CD4-positive, CD25-positive, alpha-beta regulatory T cell (primary cell): Measurements from ENCODE around the gene RHOD. TPM values are rescaled to one million over a fixed set of nuclear protein-coding genes. Genes with fewer than 3 reads are reported as not detected.

Source experiments
- ATAC-seq, 2 donors: fragments of 150-1000 bp; cut with Tn5 transposase; one replicate each; pipeline ENCODE4 v1.10.0; 2021; ENCODE audit warnings: low read depth in 2 of 2, moderate number of reproducible peaks in 2 of 2, moderate library complexity in 1 of 2
- DNase-seq, 3 donors: peaks; one replicate each; pipeline versions ENCODE4 v3.0.0 to v3.0.0-alpha.2; 2012 to 2022; ENCODE audit warnings: mixed read lengths in 1 of 3
- H3K27ac ChIP-seq: one replicate; pipeline ENCODE4 v1.7.0; 2013; ENCODE audit warnings: mild to moderate bottlenecking, low read length; ENCODE audit not compliant: insufficient read depth, poor library complexity, severe bottlenecking
- H3K27me3 ChIP-seq: one replicate; pipeline ENCODE4 v1.7.0; 2013; ENCODE audit warnings: low read length; ENCODE audit not compliant: control insufficient read depth, insufficient read depth
- H3K36me3 ChIP-seq: one replicate; pipeline ENCODE4 v1.7.0; 2013; ENCODE audit warnings: mild to moderate bottlenecking, low read length, moderate library complexity; ENCODE audit not compliant: control insufficient read depth, insufficient read depth
- H3K4me1 ChIP-seq: 2 replicates; pipeline ENCODE4 v1.7.0; 2013; ENCODE audit warnings: mild to moderate bottlenecking, low read length; ENCODE audit not compliant: insufficient read depth, control insufficient read depth, poor library complexity, severe bottlenecking
- H3K4me3 ChIP-seq: one replicate; pipeline ENCODE4 v1.7.0; 2013; ENCODE audit warnings: low read depth, mild to moderate bottlenecking, low read length, moderate library complexity
- H3K9me3 ChIP-seq, 2 experiments: 1 replicate in 1 of 2; 2 replicates in 1 of 2; pipeline ENCODE4 v1.7.0; 2013; ENCODE audit warnings: low read length in 2 of 2, mild to moderate bottlenecking in 1 of 2, moderate library complexity in 1 of 2; ENCODE audit not compliant: control insufficient read depth in 2 of 2
- H3K27ac Mint-ChIP-seq, 3 donors: one replicate each; pipeline ENCODE4 v1.8.0; 2020 to 2022; ENCODE audit warnings: mild to moderate bottlenecking in 3 of 3, mixed read lengths in 3 of 3, moderate library complexity in 2 of 3
- H3K27me3 Mint-ChIP-seq: one replicate; pipeline ENCODE4 v1.8.0; 2022; ENCODE audit warnings: mild to moderate bottlenecking, mixed read lengths
- H3K36me3 Mint-ChIP-seq: one replicate; pipeline ENCODE4 v1.8.0; 2020; ENCODE audit warnings: mixed read lengths
- H3K4me1 Mint-ChIP-seq, 4 donors: one replicate each; pipeline ENCODE4 v1.8.0; 2020 to 2022; ENCODE audit warnings: mixed read lengths in 4 of 4, mild to moderate bottlenecking in 1 of 4
- H3K4me3 Mint-ChIP-seq, 4 donors: one replicate each; pipeline ENCODE4 v1.8.0; 2020 to 2022; ENCODE audit warnings: mild to moderate bottlenecking in 4 of 4, mixed read lengths in 4 of 4, moderate library complexity in 3 of 4
- H3K9me3 Mint-ChIP-seq, 7 donors: one replicate each; pipeline ENCODE4 v1.8.0; 2020 to 2022; ENCODE audit warnings: mixed read lengths in 7 of 7, mild to moderate bottlenecking in 3 of 7, moderate library complexity in 2 of 7
- polyA plus RNA-seq, 4 donors: library from polyadenylated mRNA; unstranded; fragments of 300-500 nt; fragmentation: Illumina TruSeq; gene quantifications; one replicate each; pipeline ENCODE4 v1.2.3, GENCODE V29; 2021
- total RNA-seq: library from RNA; stranded (reverse); gene quantifications from one replicate; pipeline ENCODE4 v1.2.3, GENCODE V29; 2022

RHOD gene
- total and polyA plus RNA-seq, 5 donors from 2014 or later = 0.63 to 0.78 (median 0.72) TPM; not detected in 2

DNA sequence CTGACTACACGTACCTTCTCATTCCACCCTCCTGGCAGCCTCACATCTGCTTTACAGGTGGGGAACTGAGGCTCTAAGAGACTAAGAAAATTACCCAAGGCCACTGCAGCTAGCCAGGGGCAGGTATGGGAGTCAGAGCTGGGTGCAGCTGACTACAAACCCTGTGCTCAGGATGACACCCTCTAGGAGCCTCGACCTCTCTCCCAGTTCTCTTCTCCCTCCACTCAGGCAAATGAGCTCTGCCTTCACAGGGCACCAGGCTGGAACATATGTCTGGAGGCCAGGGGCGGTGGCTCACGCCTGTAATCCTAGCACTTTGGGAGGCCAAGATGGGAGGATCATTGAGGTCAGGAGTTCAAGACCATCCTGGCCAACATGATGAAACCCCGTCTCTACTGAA is 29.7 kb upstream of the RHOD start:
- no peak overlapping the region for H3K27ac Mint-ChIP-seq
- H3K4me1 ChIP-seq = peaks cover 27% of the 10 kb centered on the region

DNA sequence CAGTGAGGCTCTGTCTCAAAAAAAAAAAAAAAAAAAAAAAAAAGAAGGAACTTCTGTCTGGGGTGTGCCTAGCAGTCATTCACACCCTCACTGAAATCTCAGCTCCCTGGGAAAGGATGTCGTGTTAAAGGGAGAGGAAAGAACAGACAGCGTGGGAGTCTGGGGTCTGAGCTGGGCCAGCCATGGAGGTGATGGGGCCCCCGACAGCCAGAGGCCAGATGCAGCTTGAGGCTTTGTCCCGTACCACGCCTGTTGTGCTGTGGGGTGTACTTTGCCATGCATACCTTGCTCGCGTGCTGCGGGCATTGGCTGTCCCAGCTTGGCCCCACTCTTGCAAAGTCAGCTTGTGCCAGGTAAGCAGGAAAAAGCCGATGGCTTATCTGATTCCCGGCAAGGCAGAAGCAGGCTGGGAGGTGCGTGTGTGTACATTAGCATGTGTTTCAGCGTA is 29.1 kb upstream of the RHOD start:
- Histone ChIP-seq H3K27me3 (peaks cover 2% of the 10 kb centered on the region), H3K4me1 (peaks cover 27% of the 10 kb centered on the region), H3K36me3 (no peaks in the 10 kb centered on the region), H3K9me3 (no peaks in the 10 kb centered on the region), H3K27ac (no peak overlapping the region), H3K4me3 (no peak overlapping the region)
- H3K4me1 Mint-ChIP-seq = peaks cover 0 to 34% (median 8%) of the 10 kb centered on the region in 4 donors
- H3K36me3 Mint-ChIP-seq = no peaks in the 10 kb centered on the region
- ATAC-seq (no peak), DNase-seq (no peak)
- peaks cover 0 to 2% (median 0%) of the 10 kb centered on the region in 7 donors for H3K9me3 Mint-ChIP-seq
- H3K27me3 Mint-ChIP-seq = peaks cover 62% of the 10 kb centered on the region
- H3K4me3 Mint-ChIP-seq = no peak overlapping the region
- no peak overlapping the region for H3K27ac Mint-ChIP-seq

More for the DNA sequence above, 29.7 kb upstream of the RHOD start:
- Mint-ChIP-seq H3K4me3 (no peak overlapping the region), H3K36me3 (no peaks in the 10 kb centered on the region), H3K4me1 (peaks cover 0 to 39% (median 8%) of the 10 kb centered on the region in 4 donors), H3K27me3 (peaks cover 64% of the 10 kb centered on the region), H3K9me3 (no peaks in the 10 kb centered on the region)
- Histone ChIP-seq H3K4me3 (no peak overlapping the region), H3K27ac (no peak overlapping the region), H3K9me3 (no peaks in the 10 kb centered on the region), H3K27me3 (peaks cover 8% of the 10 kb centered on the region), H3K36me3 (no peaks in the 10 kb centered on the region)
- ATAC-seq = no peak
- no peak for DNase-seq

DNA sequence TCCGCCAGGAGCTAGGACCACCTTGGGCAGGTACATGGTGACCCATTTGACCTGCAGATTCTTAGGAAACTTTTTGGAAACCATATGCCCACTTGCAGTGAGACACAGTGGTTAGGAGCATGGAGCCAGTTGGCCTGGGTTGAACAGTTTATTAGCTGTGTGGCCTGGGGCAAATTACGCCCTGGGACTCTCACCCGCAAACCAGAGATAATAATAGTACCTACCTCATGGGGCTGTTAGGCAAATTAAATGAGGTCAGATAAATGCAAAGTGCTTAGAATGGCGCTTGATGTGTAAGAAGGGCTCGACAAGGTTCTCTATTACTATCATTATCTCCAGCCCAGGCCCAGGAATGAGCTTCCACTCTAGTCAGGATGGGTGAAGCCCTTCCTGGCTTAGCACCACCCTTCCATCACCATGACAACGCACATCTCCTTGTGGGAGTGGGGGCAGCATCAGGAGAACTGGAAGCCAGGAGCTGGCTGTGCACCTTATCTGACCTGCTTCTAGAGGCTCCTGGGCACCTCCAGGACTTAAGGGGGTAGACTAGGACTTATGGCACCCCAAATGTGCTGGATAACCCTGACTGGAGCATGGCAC is 28.6 kb upstream of the RHOD start:
- ATAC-seq = no peak
- Mint-ChIP-seq H3K27ac (no peak overlapping the region), H3K9me3 (peaks cover 0 to 2% (median 0%) of the 10 kb centered on the region in 7 donors), H3K27me3 (peaks cover 59% of the 10 kb centered on the region), H3K4me1 (peaks cover 0 to 32% (median 8%) of the 10 kb centered on the region in 4 donors), H3K4me3 (peak overlapping the region in 1 of 4 donors; percentile 51), H3K36me3 (no peaks in the 10 kb centered on the region)
- Histone ChIP-seq H3K9me3 (no peaks in the 10 kb centered on the region), H3K36me3 (no peaks in the 10 kb centered on the region), H3K4me1 (peaks cover 24% of the 10 kb centered on the region), H3K27ac (no peak overlapping the region), H3K4me3 (no peak overlapping the region), H3K27me3 (no peaks in the 10 kb centered on the region)
- no peak for DNase-seq

DNA sequence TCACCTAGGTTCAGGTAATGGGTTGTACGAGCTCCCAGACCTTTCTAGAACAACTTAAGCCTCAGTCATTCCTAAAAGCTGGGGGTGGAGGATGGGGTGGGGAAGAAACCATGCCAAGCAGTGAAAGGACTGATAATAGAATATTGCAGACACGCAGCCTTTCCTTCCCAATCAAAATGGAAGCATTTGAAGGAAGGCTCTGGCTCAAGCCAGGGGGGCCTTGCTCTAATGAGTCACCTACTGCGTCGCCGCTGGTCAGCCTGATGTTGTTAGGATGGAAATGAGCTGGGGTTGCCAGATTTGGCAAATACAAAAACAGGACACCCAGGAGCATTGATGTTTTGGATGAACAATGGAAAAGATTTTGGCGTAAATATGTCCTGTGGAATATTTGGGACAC is 27.5 kb upstream of the RHOD start:
- Mint-ChIP-seq H3K4me3 (no peak overlapping the region), H3K36me3 (no peaks in the 10 kb centered on the region), H3K4me1 (peaks cover 0 to 25% (median 7%) of the 10 kb centered on the region in 4 donors), H3K9me3 (peaks cover 0 to 2% (median 0%) of the 10 kb centered on the region in 7 donors), H3K27ac (no peak overlapping the region), H3K27me3 (peaks cover 61% of the 10 kb centered on the region)
- DNase-seq (no peak), ATAC-seq (no peak)
- H3K27ac ChIP-seq = no peak overlapping the region
- H3K9me3 ChIP-seq = no peaks in the 10 kb centered on the region
- H3K4me3 ChIP-seq = no peak overlapping the region
- H3K27me3 ChIP-seq = no peaks in the 10 kb centered on the region
- H3K4me1 ChIP-seq = peaks cover 14% of the 10 kb centered on the region
- H3K36me3 ChIP-seq = no peaks in the 10 kb centered on the region

DNA sequence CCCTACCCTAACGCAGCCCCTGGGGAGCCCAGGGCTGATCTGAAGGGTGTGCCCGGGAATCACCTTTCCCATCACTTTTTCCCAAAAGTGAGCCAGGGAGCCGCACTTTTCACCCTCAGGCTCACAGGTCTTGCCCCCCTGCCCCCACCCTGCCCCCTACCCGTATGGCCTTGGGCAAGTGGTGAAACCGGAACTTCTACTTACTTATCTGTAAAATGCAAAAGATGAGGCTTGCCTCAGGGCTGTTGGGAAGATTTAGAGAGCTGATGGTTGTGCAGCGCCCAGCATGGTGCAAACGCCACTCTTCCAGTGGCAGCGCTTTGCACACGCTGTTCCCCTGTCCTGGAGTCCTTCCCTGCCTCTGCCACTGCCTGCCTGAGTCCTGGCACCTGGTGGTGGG is 25.7 kb upstream of the RHOD start:
- Histone ChIP-seq H3K27ac (no peak overlapping the region), H3K27me3 (no peaks in the 10 kb centered on the region), H3K4me3 (no peak overlapping the region), H3K4me1 (no peaks in the 10 kb centered on the region), H3K9me3 (no peaks in the 10 kb centered on the region), H3K36me3 (no peaks in the 10 kb centered on the region)
- Mint-ChIP-seq H3K27ac (no peak overlapping the region), H3K4me1 (peaks cover 0 to 9% (median 0%) of the 10 kb centered on the region in 4 donors), H3K4me3 (no peak overlapping the region), H3K36me3 (no peaks in the 10 kb centered on the region), H3K9me3 (peaks cover 0 to 2% (median 0%) of the 10 kb centered on the region in 7 donors), H3K27me3 (peaks cover 58% of the 10 kb centered on the region)
- DNase-seq (no peak), ATAC-seq (no peak)

DNA sequence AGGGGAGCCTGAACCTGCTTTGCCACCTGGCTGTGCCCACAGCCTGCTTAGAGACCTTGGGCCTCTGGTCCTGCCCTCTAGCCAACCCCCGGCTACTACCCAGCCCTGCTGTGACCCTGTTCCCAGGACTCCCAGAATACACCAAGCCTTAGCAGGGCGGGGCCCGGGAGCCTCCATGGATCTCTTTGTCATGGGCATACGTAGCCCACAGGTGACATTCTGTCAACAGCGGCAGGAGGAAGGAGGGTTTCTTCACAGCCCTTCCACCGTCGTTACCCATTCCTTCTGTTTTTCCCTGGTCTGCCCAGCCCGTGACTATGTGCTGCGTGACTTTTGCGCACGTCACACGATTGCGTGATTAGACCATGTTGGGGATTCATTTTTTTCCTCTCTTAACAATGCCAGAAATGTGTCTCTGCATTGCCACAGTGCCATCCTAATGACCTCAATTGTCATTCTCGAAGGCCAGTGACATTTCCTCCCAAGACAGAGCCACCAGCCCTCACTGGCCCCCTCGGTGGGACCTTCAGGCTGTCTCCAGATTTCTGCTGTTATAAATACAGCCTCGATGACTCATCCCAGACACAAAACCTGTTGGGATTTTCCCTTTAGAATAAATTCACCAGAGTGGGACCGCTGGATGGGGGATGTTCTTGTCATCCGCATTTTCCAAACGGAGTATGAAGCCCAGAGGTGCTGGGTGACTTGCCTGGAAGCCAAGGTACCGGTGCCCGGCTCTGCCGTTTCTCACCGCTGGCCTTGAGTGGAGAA is 24.7 kb upstream of the RHOD start:
- Mint-ChIP-seq H3K9me3 (peaks cover 0 to 3% (median 0%) of the 10 kb centered on the region in 7 donors), H3K27me3 (peaks cover 49% of the 10 kb centered on the region), H3K36me3 (no peaks in the 10 kb centered on the region), H3K4me1 (peaks cover 0 to 4% (median 0%) of the 10 kb centered on the region in 4 donors), H3K4me3 (no peak overlapping the region), H3K27ac (no peak overlapping the region)
- DNase-seq (no peak), ATAC-seq (no peak)
- H3K9me3 ChIP-seq = no peaks in the 10 kb centered on the region
- no peak overlapping the region for H3K4me3 ChIP-seq
- H3K36me3 ChIP-seq = no peaks in the 10 kb centered on the region
- H3K4me1 ChIP-seq = no peaks in the 10 kb centered on the region
- no peak overlapping the region for H3K27ac ChIP-seq
- no peaks in the 10 kb centered on the region for H3K27me3 ChIP-seq

DNA sequence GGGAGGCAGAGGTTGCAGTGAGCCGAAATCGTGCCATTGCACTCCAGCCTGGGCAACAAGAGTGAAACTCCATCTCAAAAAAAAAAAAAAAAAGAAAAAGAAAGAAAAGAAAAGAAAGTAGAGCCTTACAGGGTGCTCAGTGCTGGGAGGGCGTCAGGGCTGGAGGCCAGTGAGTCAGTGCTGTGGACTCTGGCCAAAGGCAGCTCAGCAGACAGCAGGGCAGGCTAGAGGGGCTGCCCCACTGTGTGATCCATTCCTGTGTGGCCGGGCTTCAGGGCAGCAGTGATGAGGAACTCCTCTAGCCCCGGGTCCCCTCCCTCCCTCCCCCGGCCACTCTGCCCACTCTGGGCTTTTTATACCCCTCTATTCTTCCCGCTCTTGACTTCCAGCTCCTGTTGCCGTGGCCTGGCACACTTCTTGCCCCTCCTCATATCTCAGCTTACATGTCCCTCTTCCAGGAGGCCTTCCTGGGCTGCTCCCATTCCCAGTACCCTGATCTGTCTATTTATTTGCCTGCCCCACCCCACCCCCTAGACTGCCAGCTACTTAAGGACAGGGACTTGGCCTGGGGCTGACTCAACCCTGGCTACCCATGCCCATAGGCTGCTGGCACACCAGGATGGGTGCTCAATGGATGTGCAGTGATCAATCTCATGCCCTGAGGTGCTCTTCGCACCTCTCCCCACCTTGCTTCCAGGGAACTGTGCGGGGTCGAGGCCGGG is 23.7 kb upstream of the RHOD start:
- no peak for DNase-seq
- Histone ChIP-seq H3K27ac (no peak overlapping the region), H3K4me3 (no peak overlapping the region), H3K9me3 (no peaks in the 10 kb centered on the region), H3K27me3 (no peaks in the 10 kb centered on the region), H3K4me1 (no peaks in the 10 kb centered on the region), H3K36me3 (no peaks in the 10 kb centered on the region)
- no peak for ATAC-seq
- no peak overlapping the region for H3K4me3 Mint-ChIP-seq
- H3K9me3 Mint-ChIP-seq = peaks cover 0 to 3% (median 0%) of the 10 kb centered on the region in 7 donors
- peaks cover 41% of the 10 kb centered on the region for H3K27me3 Mint-ChIP-seq
- peaks cover 0 to 4% (median 0%) of the 10 kb centered on the region in 4 donors for H3K4me1 Mint-ChIP-seq
- H3K27ac Mint-ChIP-seq = no peak overlapping the region
- H3K36me3 Mint-ChIP-seq = no peaks in the 10 kb centered on the region
